Glutamatergic neuron (in vitro differentiated cells): Measurements from ENCODE around the gene ANO6. TPM values are rescaled to one million over a fixed set of nuclear protein-coding genes. Genes with fewer than 3 reads are reported as not detected.

Source experiments
- DNase-seq: peaks from one replicate; pipeline ENCODE4 v3.0.0; 2022
- H3K27ac Mint-ChIP-seq: one replicate; pipeline ENCODE4 v1.8.0; 2020; ENCODE audit warnings: mild to moderate bottlenecking, mixed read lengths, inconsistent platforms; ENCODE audit not compliant: unreplicated experiment
- H3K27me3 Mint-ChIP-seq: one replicate; pipeline ENCODE4 v1.8.0; 2020; ENCODE audit warnings: mild to moderate bottlenecking, moderate library complexity, mixed read lengths, inconsistent platforms; ENCODE audit not compliant: unreplicated experiment
- H3K36me3 Mint-ChIP-seq: one replicate; pipeline ENCODE4 v1.8.0; 2020; ENCODE audit warnings: mild to moderate bottlenecking, mixed read lengths, inconsistent platforms; ENCODE audit not compliant: unreplicated experiment
- H3K4me1 Mint-ChIP-seq: one replicate; pipeline ENCODE4 v1.8.0; 2020; ENCODE audit warnings: mild to moderate bottlenecking, low read depth, mixed read lengths, inconsistent platforms; ENCODE audit not compliant: unreplicated experiment
- H3K4me3 Mint-ChIP-seq: one replicate; pipeline ENCODE4 v1.8.0; 2020; ENCODE audit warnings: mild to moderate bottlenecking, mixed read lengths, inconsistent platforms; ENCODE audit not compliant: unreplicated experiment
- H3K9me3 Mint-ChIP-seq: one replicate; pipeline ENCODE4 v1.8.0; 2020; ENCODE audit warnings: mild to moderate bottlenecking, moderate library complexity, mixed read lengths, inconsistent platforms; ENCODE audit not compliant: unreplicated experiment
- CTCF ChIP-seq: fragments of 200-600 bp; sonication (generic); IDR thresholded peaks from one replicate; pipeline ENCODE4 v1.5.0; 2021; ENCODE audit not compliant: partially characterized antibody, unreplicated experiment
- total RNA-seq: library from RNA; stranded (reverse); fragmentation: NEBNext Ultra II Directional; extraction: Animal tissue kit (Norgen Biotek cat#: 25700); gene quantifications from one replicate; pipeline ENCODE4 v1.2.1, GENCODE V29; 2021; ENCODE audit not compliant: unreplicated experiment

ANO6 gene
- total RNA-seq, 1 donor from 2014 or later = 35.9 TPM

- no peak overlapping the region for H3K4me3 Mint-ChIP-seq
- H3K9me3 Mint-ChIP-seq = peaks cover 7% of the 10 kb centered on the region
- no peaks in the 10 kb centered on the region for H3K36me3 Mint-ChIP-seq
- H3K27ac Mint-ChIP-seq = no peak overlapping the region
- no peak for TF ChIP-seq CTCF
- peaks cover 6% of the 10 kb centered on the region for H3K27me3 Mint-ChIP-seq
- peaks cover 28% of the 10 kb centered on the region for H3K4me1 Mint-ChIP-seq
- no peak for DNase-seq
Measured at GRCh38 chr12:45285717-45286116, 69.8 kb downstream of the ANO6 start.

GRCh38 chr12:45286621-45287020 is 70.7 kb downstream of the ANO6 start:
- no peak overlapping the region for H3K27ac Mint-ChIP-seq
- H3K9me3 Mint-ChIP-seq = peaks cover 7% of the 10 kb centered on the region
- no peaks in the 10 kb centered on the region for H3K36me3 Mint-ChIP-seq
- peaks cover 6% of the 10 kb centered on the region for H3K27me3 Mint-ChIP-seq
- H3K4me1 Mint-ChIP-seq = peaks cover 28% of the 10 kb centered on the region
- DNase-seq = no peak
- TF ChIP-seq CTCF = no peak
- H3K4me3 Mint-ChIP-seq = no peak overlapping the region

GRCh38 chr12:45289245-45290215 is 73.6 kb downstream of the ANO6 start:
- Mint-ChIP-seq H3K4me1 (peaks cover 14% of the 10 kb centered on the region), H3K27ac (no peak overlapping the region)

DNA sequence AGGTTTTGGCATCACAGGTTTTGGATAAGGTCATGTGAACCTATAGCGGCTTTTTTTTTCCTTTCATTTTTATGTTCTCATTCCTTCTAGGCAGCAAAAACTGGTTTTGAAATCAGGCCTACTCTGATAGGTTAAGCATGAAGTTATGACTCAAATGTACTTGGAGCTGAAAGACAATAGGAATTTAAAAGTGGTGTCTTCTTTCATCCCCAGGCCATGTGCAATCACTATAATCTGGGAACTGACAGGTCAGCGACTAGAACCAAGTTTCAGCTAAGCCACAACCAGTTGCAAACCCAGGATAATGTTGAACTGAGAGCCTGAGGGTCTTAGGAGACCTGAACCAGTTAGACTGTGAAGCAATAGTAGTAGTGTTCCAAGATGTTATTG is 74.3 kb downstream of the ANO6 start:
- Mint-ChIP-seq H3K27me3 (peaks cover 3% of the 10 kb centered on the region), H3K27ac (no peak overlapping the region), H3K36me3 (no peaks in the 10 kb centered on the region), H3K4me1 (peaks cover 8% of the 10 kb centered on the region), H3K4me3 (no peak overlapping the region), H3K9me3 (peaks cover 2% of the 10 kb centered on the region)
- DNase-seq = no peak
- no peak for TF ChIP-seq CTCF

More at GRCh38 chr12:45289245-45290215, 73.6 kb downstream of the ANO6 start:
- no peak overlapping the region for H3K4me3 Mint-ChIP-seq
- peaks cover 4% of the 10 kb centered on the region for H3K27me3 Mint-ChIP-seq
- no peak for TF ChIP-seq CTCF
- H3K36me3 Mint-ChIP-seq = no peaks in the 10 kb centered on the region
- peaks cover 4% of the 10 kb centered on the region for H3K9me3 Mint-ChIP-seq
- no peak for DNase-seq

DNA sequence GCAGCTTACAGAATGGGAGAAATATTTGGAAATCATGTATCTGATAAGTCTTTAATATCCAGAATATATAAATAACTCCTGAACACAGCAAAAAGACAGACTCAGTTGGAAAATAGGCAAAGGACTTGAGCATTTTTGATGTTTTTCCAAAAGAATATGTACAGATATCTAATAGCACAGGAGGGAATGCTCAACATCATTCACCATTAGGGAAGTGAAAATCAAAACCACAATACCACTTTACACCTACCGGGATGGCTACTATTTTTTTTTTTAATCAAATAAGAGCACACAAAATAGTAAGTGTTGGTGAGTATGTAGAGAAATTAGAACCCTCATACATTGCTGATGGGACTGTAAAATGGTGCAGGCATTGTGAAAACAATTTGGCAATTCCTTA is 75.6 kb downstream of the ANO6 start:
- TF ChIP-seq CTCF = no peak
- Mint-ChIP-seq H3K4me1 (peaks cover 6% of the 10 kb centered on the region), H3K36me3 (no peaks in the 10 kb centered on the region), H3K9me3 (peaks cover 2% of the 10 kb centered on the region), H3K27me3 (peaks cover 3% of the 10 kb centered on the region), H3K27ac (no peak overlapping the region), H3K4me3 (no peak overlapping the region)
- no peak for DNase-seq
